ENCODE results near the gene GPR152. TPM values are rescaled to one million over a fixed set of nuclear protein-coding genes. Genes with fewer than 3 reads are reported as not detected.
"Not testable (repeated sequence)": the region's sequence is repeated elsewhere in the genome, so short reads cannot be mapped to it uniquely, and the experiment has no call there.

The GPR152 gene
- total and polyA plus RNA-seq, 2 experiments from 2014 or later: not detected

GRCh38 chr11:67489885-67490726 lies 37.6 kb upstream of the GPR152 start:
- Histone ChIP-seq H2AFZ (no peak overlapping the region), H3K27me3 (replicated peaks; ENCODE audit: insufficient read depth) (no peaks in the 10 kb centered on the region), H3K79me2 (ENCODE audit: insufficient read depth) (0 out of 2 replicates have a peak, but pooled peaks cover 9% of the 10 kb centered on the region), H3F3A (ENCODE audit: insufficient read depth) (no peaks in the 10 kb centered on the region), H3K9ac (no peak overlapping the region), H3K9me2 (ENCODE audit: insufficient read depth) (no peaks in the 10 kb centered on the region), H3K4me1 (ENCODE audit: insufficient read depth) (no peaks in the 10 kb centered on the region), H4K20me1 (ENCODE audit: insufficient read depth) (no peaks in the 10 kb centered on the region), H3K9me3 (ENCODE audit: low read depth) (no peaks in the 10 kb centered on the region), H3K27ac (no peak overlapping the region), H3K4me3 (no peak overlapping the region), H3K36me3 (ENCODE audit: low read depth) (no peaks in the 10 kb centered on the region), H3K4me2 (ENCODE audit: unreplicated experiment) (no peak overlapping the region)
- TF ChIP-seq EZH2phosphoT487 (IDR thresholded peaks at IDR 0.05; ENCODE audit: insufficient read depth, low read depth) (no peak), EZH2 (IDR thresholded peaks at IDR 0.05; ENCODE audit: insufficient read depth, poor library complexity, severe bottlenecking) (no peak)
- WGBS, 2 experiments (ENCODE audit: low coverage in 1 of 2, low lambda C conversion rate in 2 of 2, missing lambda C conversion rate in 2 of 2): 91 to 92% methylated on average over 22 to 23 of the region's 23 CpGs
- DNase-seq: no peak
- in situ Hi-C loops (cut with MboI): no loop called here

- no peaks in the 10 kb centered on the region for H3K9me3 ChIP-seq (ENCODE audit: low read depth)
- no peak for TF ChIP-seq EZH2phosphoT487 (IDR thresholded peaks at IDR 0.05; ENCODE audit: insufficient read depth, low read depth)
- no peak for TF ChIP-seq EZH2 (IDR thresholded peaks at IDR 0.05; ENCODE audit: insufficient read depth, poor library complexity, severe bottlenecking)
- H3K27ac ChIP-seq: no peak overlapping the region
- no peak for DNase-seq
- no peak overlapping the region for H3K9ac ChIP-seq
- H3K4me2 ChIP-seq (ENCODE audit: unreplicated experiment): no peak overlapping the region
- no peak overlapping the region for H3K4me3 ChIP-seq
- H4K20me1 ChIP-seq (ENCODE audit: insufficient read depth): no peaks in the 10 kb centered on the region
- no peaks in the 10 kb centered on the region for H3K4me1 ChIP-seq (ENCODE audit: insufficient read depth)
- H3K9me2 ChIP-seq (ENCODE audit: insufficient read depth): no peaks in the 10 kb centered on the region
- no peak overlapping the region for H2AFZ ChIP-seq
- 90 to 91% methylated on average over 23 of the region's 25 CpGs for WGBS, 2 experiments (ENCODE audit: low coverage in 1 of 2, low lambda C conversion rate in 2 of 2, missing lambda C conversion rate in 2 of 2)
- peaks cover 12% of the 10 kb centered on the region; the same call in 1 of the 2 replicates for H3K79me2 ChIP-seq (ENCODE audit: insufficient read depth)
- H3K36me3 ChIP-seq (ENCODE audit: low read depth): no peaks in the 10 kb centered on the region
- in situ Hi-C loops (cut with MboI): no loop called here
- no peaks in the 10 kb centered on the region for H3K27me3 ChIP-seq (replicated peaks; ENCODE audit: insufficient read depth)
- H3F3A ChIP-seq (ENCODE audit: insufficient read depth): no peaks in the 10 kb centered on the region
Measured at GRCh38 chr11:67489203-67489884, 36.8 kb upstream of the GPR152 start.

GRCh38 chr11:67486481-67487195 lies 34.1 kb upstream of the GPR152 start:
- no peaks in the 10 kb centered on the region for H3K36me3 ChIP-seq (ENCODE audit: low read depth)

GRCh38 chr11:67485873-67486361 lies 33.4 kb upstream of the GPR152 start:
- in situ Hi-C loops (cut with MboI); H3K4me2 ChIP-seq (ENCODE audit: unreplicated experiment); H3K4me1 ChIP-seq (ENCODE audit: insufficient read depth); H3F3A ChIP-seq (ENCODE audit: insufficient read depth); H3K4me3 ChIP-seq; H4K20me1 ChIP-seq (ENCODE audit: insufficient read depth); H3K9ac ChIP-seq; H2AFZ ChIP-seq; H3K9me2 ChIP-seq (ENCODE audit: insufficient read depth); H3K27me3 ChIP-seq (replicated peaks; ENCODE audit: insufficient read depth); H3K9me3 ChIP-seq (ENCODE audit: low read depth); DNase-seq; H3K27ac ChIP-seq; H3K36me3 ChIP-seq (ENCODE audit: low read depth): not testable (repeated sequence)
- peaks cover 24% of the 10 kb centered on the region for H3K79me2 ChIP-seq (ENCODE audit: insufficient read depth)
- WGBS, 2 experiments (ENCODE audit: low coverage in 1 of 2, low lambda C conversion rate in 2 of 2, missing lambda C conversion rate in 2 of 2): 86 to 89% methylated on average over 7 of the region's 7 CpGs

More at GRCh38 chr11:67486481-67487195, 34.1 kb upstream of the GPR152 start:
- Histone ChIP-seq H3K27ac (no peak overlapping the region), H3K4me2 (ENCODE audit: unreplicated experiment) (no peak overlapping the region), H3K9ac (no peak overlapping the region), H3K4me3 (no peak overlapping the region), H3K27me3 (replicated peaks; ENCODE audit: insufficient read depth) (no peaks in the 10 kb centered on the region), H3K4me1 (ENCODE audit: insufficient read depth) (peaks cover 7% of the 10 kb centered on the region; the same call in 1 of the 2 replicates), H3K79me2 (ENCODE audit: insufficient read depth) (peaks cover 24% of the 10 kb centered on the region), H4K20me1 (ENCODE audit: insufficient read depth) (no peaks in the 10 kb centered on the region), H3K9me2 (ENCODE audit: insufficient read depth) (no peaks in the 10 kb centered on the region), H3F3A (ENCODE audit: insufficient read depth) (no peaks in the 10 kb centered on the region), H2AFZ (no peak overlapping the region), H3K9me3 (ENCODE audit: low read depth) (no peaks in the 10 kb centered on the region)
- in situ Hi-C loops (cut with MboI): no loop called here
- no peak for DNase-seq
- TF ChIP-seq EZH2 (IDR thresholded peaks at IDR 0.05; ENCODE audit: insufficient read depth, poor library complexity, severe bottlenecking) (no peak), EZH2phosphoT487 (IDR thresholded peaks at IDR 0.05; ENCODE audit: insufficient read depth, low read depth) (no peak)
- WGBS, 2 experiments (ENCODE audit: low coverage in 1 of 2, low lambda C conversion rate in 2 of 2, missing lambda C conversion rate in 2 of 2): 87 to 91% methylated on average over 19 to 20 of the region's 20 CpGs
